ENCODE data around the gene EFNA2.

The EFNA2 gene

GRCh38 chr19:1247748-1248138 is 37.9 kb upstream of the EFNA2 start:
- H3K4me3 ChIP-seq, result peak overlapping the region; percentile 67 to 94
- DNase-seq, result no peak
- H3K9me3 ChIP-seq, result no peaks in the 10 kb centered on the region
- peaks cover 4 to 15% (median 14%) of the 10 kb centered on the region in 3 donors for H3K36me3 ChIP-seq
- no peaks in the 10 kb centered on the region for H3K27me3 ChIP-seq
- H3K27ac ChIP-seq, result peak overlapping the region; percentile 98 to 99
- peaks cover 4 to 67% (median 60%) of the 10 kb centered on the region in 4 donors for H3K4me1 ChIP-seq
- no peak for TF ChIP-seq CTCF (IDR thresholded peaks at IDR 0.05)
- intact Hi-C loops (cut with DNase I; ENCODE audit: low total_unique reads), result no loop called here

GRCh38 chr19:1248139-1248785 is 37.4 kb upstream of the EFNA2 start, which contains the start of gene MIDN:
TSS of gene MIDN (plus strand) at chr19:1248583. CDS start at chr19:1250297, 1,714 bp downstream.
- H3K36me3 ChIP-seq, result peaks cover 4 to 15% (median 14%) of the 10 kb centered on the region in 3 donors
- no peak for TF ChIP-seq CTCF (IDR thresholded peaks at IDR 0.05)
- intact Hi-C loops (cut with DNase I; ENCODE audit: low total_unique reads), result no loop called here
- H3K4me1 ChIP-seq, result peaks cover 4 to 67% (median 55%) of the 10 kb centered on the region in 4 donors
- H3K9me3 ChIP-seq, result no peaks in the 10 kb centered on the region
- H3K27me3 ChIP-seq, result no peaks in the 10 kb centered on the region
- H3K4me3 ChIP-seq, result peak within 1 kb of the TSS; percentile 67 to 94
- peak; percentile 80 to 92 for DNase-seq
- H3K27ac ChIP-seq, result peak within 1 kb of the TSS; percentile 98 to 99

GRCh38 chr19:1248786-1249297 is 36.8 kb upstream of the EFNA2 start:
- peaks cover 4 to 19% (median 15%) of the 10 kb centered on the region in 3 donors for H3K36me3 ChIP-seq
- H3K9me3 ChIP-seq, result no peaks in the 10 kb centered on the region
- TF ChIP-seq CTCF (IDR thresholded peaks at IDR 0.05), result peak; percentile 84 to 99
- intact Hi-C loops (cut with DNase I; ENCODE audit: low total_unique reads), result no loop called here
- peak overlapping the region; percentile 98 to 99 for H3K27ac ChIP-seq
- peak; percentile 71 to 89 for DNase-seq
- H3K4me3 ChIP-seq, result peak overlapping the region; percentile 67 to 94
- peaks cover 7 to 67% (median 55%) of the 10 kb centered on the region in 4 donors for H3K4me1 ChIP-seq
- no peaks in the 10 kb centered on the region for H3K27me3 ChIP-seq

GRCh38 chr19:1249298-1249989 is 36.2 kb upstream of the EFNA2 start:
- DNase-seq, result peak; percentile 97 to 98
- H3K4me3 ChIP-seq, result peak overlapping the region; percentile 67 to 94
- no peaks in the 10 kb centered on the region for H3K27me3 ChIP-seq
- H3K9me3 ChIP-seq, result no peaks in the 10 kb centered on the region
- H3K27ac ChIP-seq, result peak overlapping the region; percentile 98 to 99
- intact Hi-C loops (cut with DNase I; ENCODE audit: low total_unique reads), result no loop called here
- peaks cover 11 to 67% (median 55%) of the 10 kb centered on the region in 4 donors for H3K4me1 ChIP-seq
- H3K36me3 ChIP-seq, result peaks cover 10 to 25% (median 17%) of the 10 kb centered on the region in 3 donors
- no peak for TF ChIP-seq CTCF (IDR thresholded peaks at IDR 0.05)

- DNase-seq, result no peak
- Histone ChIP-seq H3K9me3 (no peaks in the 10 kb centered on the region), H3K4me3 (peak overlapping the region; percentile 67 to 94), H3K27ac (peak overlapping the region; percentile 98), H3K27me3 (no peaks in the 10 kb centered on the region), H3K36me3 (peaks cover 15 to 30% (median 23%) of the 10 kb centered on the region in 3 donors), H3K4me1 (peaks cover 10 to 67% (median 55%) of the 10 kb centered on the region in 4 donors)
- intact Hi-C loops (cut with DNase I; ENCODE audit: low total_unique reads), result no loop called here
- no peak for TF ChIP-seq CTCF (IDR thresholded peaks at IDR 0.05)
Measured at GRCh38 chr19:1249990-1250436, 35.7 kb upstream of the EFNA2 start.
